Heart right ventricle (tissue), 16 donors: ENCODE data around the gene TEX10. TPM values are rescaled to one million over a fixed set of nuclear protein-coding genes. Genes with fewer than 3 reads are reported as not detected.

Source experiments
- ATAC-seq, 8 donors: fragments of 200-7000 bp; cut with Tn5 transposase; one replicate each; pipeline ENCODE4 v1.9.1; 2020; ENCODE audit warnings: mild to moderate bottlenecking in 8 of 8, moderate library complexity in 8 of 8, moderate number of reproducible peaks in 1 of 8
- DNase-seq, 2 donors: peaks; one replicate each; pipeline ENCODE4 v3.0.0-alpha.2; 2020
- H3K27ac ChIP-seq, 10 donors: fragments of 200-600 bp; sonication (generic) in 2 of 10; one replicate each; pipeline versions ENCODE4 v1.5.0 to v1.8.0; 2020 to 2022; ENCODE audit warnings: mild to moderate bottlenecking in 3 of 10
- H3K27me3 ChIP-seq, 7 donors: fragments of 200-600 bp; one replicate each; pipeline ENCODE4 v1.8.0; 2021 to 2022; ENCODE audit warnings: mild to moderate bottlenecking in 2 of 7
- H3K36me3 ChIP-seq, 9 donors: fragments of 200-600 bp; sonication (generic) in 1 of 9; one replicate each; pipeline versions ENCODE4 v1.5.0 to v1.8.0; 2020 to 2022; ENCODE audit warnings: mild to moderate bottlenecking in 2 of 9
- H3K4me1 ChIP-seq, 9 donors: fragments of 200-600 bp; sonication (generic) in 1 of 9; one replicate each; pipeline versions ENCODE4 v1.5.0 to v1.8.0; 2020 to 2022; ENCODE audit warnings: mild to moderate bottlenecking in 4 of 9
- H3K4me3 ChIP-seq, 10 donors: fragments of 200-600 bp; sonication (generic) in 2 of 10; one replicate each; pipeline versions ENCODE4 v1.5.0 to v1.8.0; 2020 to 2022; ENCODE audit warnings: mild to moderate bottlenecking in 7 of 10, moderate library complexity in 2 of 10
- H3K9me3 ChIP-seq, 11 donors: fragments of 200-600 bp in 10 of 11; sonication (generic) in 2 of 11; one replicate each; pipeline versions ENCODE4 v1.5.0 to v1.8.0; 2013 to 2022; ENCODE audit warnings: mild to moderate bottlenecking in 2 of 11, control low read depth in 1 of 11, moderate library complexity in 1 of 11
- CTCF ChIP-seq, 9 donors: fragments of 200-600 bp; sonication (generic) in 2 of 9; IDR thresholded peaks; one replicate each; pipeline versions ENCODE4 v1.5.0 to v1.8.0; 2021 to 2022; ENCODE audit warnings: antibody characterized with exemption in 9 of 9, mild to moderate bottlenecking in 5 of 9, moderate library complexity in 1 of 9
- WGBS, 2 donors: extraction: QIAGEN DNeasy Blood & Tissue Kit; methylation state at CpG; one replicate each; pipeline ENCODE4 v1.1.7; 2013; ENCODE audit warnings: inconsistent platforms in 1 of 2; 5-methylcytosine and 5-hydroxymethylcytosine counted together
- intact Hi-C, 10 donors: fragments of 100-400 bp; cut with DNase I; formaldehyde crosslinking; loops; one replicate each; pipeline versions ENCODE4 v1.11.1 to v1.14.2; 2022
- polyA plus RNA-seq, 2 donors: library from polyadenylated mRNA; stranded (reverse); fragments of 200-250 nt; gene quantifications; one replicate each; pipeline ENCODE4 v1.2.3, GENCODE V29; 2013
- total RNA-seq, 10 donors: library from RNA; stranded (reverse); fragmentation: NEBNext Ultra II Directional in 3 of 10; extraction: Animal tissue kit (Norgen Biotek cat#: 25700) in 3 of 10; gene quantifications; one replicate each; pipeline versions ENCODE4 v1.2.1 to v1.2.4, GENCODE V29; 2021 to 2023
- donor health status: Arrhythmogenic right ventricular cardiomyopathy.
- donor health status: ischemic (EF 13 %, LVEDD 7.1; RV severe dilation, severe dysfunction).
- donor health status: healthy with polysubstance abuse.
- donor health status: DM: no; HTN: yes; CAD: no.
- donor health status: DM: no; HTN: no; CAD: no.
- donor health status: ischemic (EF 25% LVEDD 6.9; RV normal size, moderate dysfunction).
- donor health status: ischemic (EF 25% LVEDD 5.7; RV mildly dilated, moderate dysfunction).
- donor health status: healthy.
- donor health status: DM: yes; HTN: yes; CAD: no.
- donor health status: Ischemic cardiomyopathy.
- donor health status: ischemic (EF 35%, LVEDD 5.7; RV mildly dilated, moderate dysfunction).
- donor health status: nonischemic (EF 11% LVEDD 7.7; RV severe dilation, severe dysfunction).
- donor health status: DM: yes; HTN: yes; CAD: no.
- donor health status: PGD.
- donor health status: ischemic (EF 29% LVEDD 5.4; RV normal size, mild dysfunction).
- donor health status: nonischemic (EF 23%, LVEDD 6.1; RV moderate dilation, normal function).

TEX10 gene
- total and polyA plus RNA-seq, 12 donors: 2.9 to 10.3 (median 9.0) TPM

DNA sequence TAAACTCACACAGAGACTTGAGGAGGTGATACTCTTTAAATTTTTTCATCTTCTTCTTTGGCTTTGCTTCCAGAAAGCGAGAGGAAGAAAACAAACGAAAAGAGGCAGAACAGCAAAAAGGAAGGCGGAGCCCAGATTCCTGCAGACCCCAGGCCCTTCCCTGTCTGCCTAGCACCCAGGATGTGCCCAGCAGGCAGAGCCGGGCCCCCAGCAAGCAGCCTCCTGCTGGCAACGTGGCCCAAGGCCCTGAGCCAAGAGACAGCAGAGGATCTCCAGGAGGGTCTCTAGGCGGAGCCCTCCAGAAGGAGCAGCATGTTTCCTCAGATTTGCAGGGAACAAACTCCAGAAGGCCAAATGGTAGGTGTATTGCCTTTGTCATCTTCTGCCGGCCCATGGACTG, 68.5 kb downstream of the TEX10 start:
- ATAC-seq (no peak), DNase-seq (no peak)
- Histone ChIP-seq H3K9me3 (peaks cover 0 to 35% (median 4%) of the 10 kb centered on the region in 11 donors), H3K4me1 (no peaks in the 10 kb centered on the region), H3K4me3 (no peak overlapping the region), H3K27ac (no peak overlapping the region), H3K27me3 (no peaks in the 10 kb centered on the region), H3K36me3 (peaks cover 0 to 85% (median 36%) of the 10 kb centered on the region in 9 donors)
- WGBS, 2 donors: 83 to 85% methylated on average over 7 of the region's 7 CpGs
- no peak for TF ChIP-seq CTCF (IDR thresholded peaks at IDR 0.05)
- intact Hi-C loops: no loop called here

DNA sequence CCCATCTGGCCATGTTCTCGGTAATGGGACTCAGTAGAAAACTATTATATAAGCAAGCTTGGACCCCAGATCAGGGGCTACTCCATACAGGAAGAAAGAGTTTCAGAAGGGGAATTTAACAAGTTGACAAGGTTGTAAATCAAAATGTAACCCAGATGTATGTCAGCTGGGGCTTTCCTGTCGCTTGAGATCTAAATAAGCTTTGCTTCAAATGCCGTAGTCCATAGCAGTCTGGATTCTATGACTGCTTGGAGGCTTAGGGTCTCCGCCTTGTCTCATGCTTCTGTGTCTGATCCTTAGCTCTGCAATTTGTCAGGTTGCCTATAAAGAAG, 70.4 kb downstream of the TEX10 start:
- no peak for TF ChIP-seq CTCF (IDR thresholded peaks at IDR 0.05)
- Histone ChIP-seq H3K27me3 (no peaks in the 10 kb centered on the region), H3K4me1 (no peaks in the 10 kb centered on the region), H3K9me3 (peaks cover 0 to 23% (median 0%) of the 10 kb centered on the region in 11 donors), H3K27ac (no peak overlapping the region), H3K4me3 (no peak overlapping the region), H3K36me3 (peaks cover 0 to 80% (median 29%) of the 10 kb centered on the region in 9 donors)
- ATAC-seq (no peak), DNase-seq (no peak)
- intact Hi-C loops: no loop called here
- WGBS, 2 donors: 93 to 95% methylated on average over 4 of the region's 4 CpGs

DNA sequence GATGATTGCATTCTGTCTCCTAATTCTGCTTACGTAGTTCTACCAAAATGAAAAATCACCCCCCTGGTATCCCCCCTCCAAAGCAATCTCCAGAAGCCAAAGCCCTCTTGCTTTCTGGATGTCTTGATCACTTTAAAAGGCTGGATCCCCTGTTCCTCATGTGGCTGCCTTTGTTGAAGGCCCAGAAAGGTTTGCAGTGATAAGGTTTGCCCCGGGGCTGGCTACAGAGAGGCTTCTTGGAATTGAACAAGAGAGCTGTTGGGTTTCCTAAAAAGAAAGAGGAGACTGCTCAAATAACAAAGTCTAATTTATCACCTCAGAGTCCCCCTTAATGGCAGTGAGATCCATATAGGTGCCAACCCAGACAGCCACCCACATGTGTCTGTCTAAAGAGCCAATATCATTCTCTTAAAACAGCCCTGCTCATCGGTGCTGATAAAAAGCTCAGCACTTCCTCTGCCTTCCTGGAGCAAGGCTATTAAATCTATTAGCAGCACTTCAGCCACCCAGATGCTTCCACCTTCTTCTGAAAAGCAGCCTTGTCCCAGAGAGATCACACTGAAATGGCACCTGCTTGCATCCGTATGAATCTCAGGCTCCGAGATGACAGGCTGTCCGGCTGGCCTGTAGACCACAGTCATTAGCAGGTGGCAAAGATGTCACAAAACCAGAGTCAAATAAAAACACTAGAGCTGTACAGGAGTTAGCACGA, 70.9 kb downstream of the TEX10 start:
- Histone ChIP-seq H3K4me3 (no peak overlapping the region), H3K4me1 (no peaks in the 10 kb centered on the region), H3K27me3 (no peaks in the 10 kb centered on the region), H3K27ac (no peak overlapping the region), H3K9me3 (peaks cover 0 to 18% (median 0%) of the 10 kb centered on the region in 11 donors), H3K36me3 (peaks cover 0 to 75% (median 28%) of the 10 kb centered on the region in 9 donors)
- intact Hi-C loops: no loop called here
- WGBS, 2 donors: 80 to 84% methylated on average over 7 of the region's 7 CpGs
- DNase-seq: no peak
- no peak for ATAC-seq
- no peak for TF ChIP-seq CTCF (IDR thresholded peaks at IDR 0.05)

GRCh38 chr9:100281066-100281465, 71.7 kb downstream of the TEX10 start:
- no peak for TF ChIP-seq CTCF (IDR thresholded peaks at IDR 0.05)
- 90% methylated on average over 2 of the region's 2 CpGs for WGBS, 2 donors
- intact Hi-C loops: no loop called here
- peaks cover 0 to 72% (median 28%) of the 10 kb centered on the region in 9 donors for H3K36me3 ChIP-seq
- no peak overlapping the region for H3K27ac ChIP-seq
- no peak overlapping the region for H3K4me3 ChIP-seq
- DNase-seq (no peak), ATAC-seq (no peak)
- H3K4me1 ChIP-seq: no peaks in the 10 kb centered on the region
- H3K9me3 ChIP-seq: peaks cover 0 to 18% (median 0%) of the 10 kb centered on the region in 11 donors
- no peaks in the 10 kb centered on the region for H3K27me3 ChIP-seq
